B cell (primary cell): ENCODE measurements around the gene RARA. TPM values are rescaled to one million over a fixed set of nuclear protein-coding genes. Genes with fewer than 3 reads are reported as not detected.

Experiments used
- ATAC-seq: fragments of 200-7000 bp; cut with Tn5 transposase; one replicate; pipeline ENCODE4 v1.10.0; 2021; ENCODE audit warnings: low read depth, mild to moderate bottlenecking, moderate number of reproducible peaks, moderate library complexity
- CTCF ChIA-PET: fragments of 350-600 bp; sonication (Branson Sonifier 250); formaldehyde crosslinking; loops from one replicate; lab custom pipeline; 2021; ENCODE audit warnings: antibody characterized with exemption, inconsistent platforms; lab: Charles Lee
- POLR2A ChIA-PET: fragments of 350-600 bp; sonication (Branson Sonifier 250); formaldehyde crosslinking; loops from one replicate; lab custom pipeline; 2021; ENCODE audit warnings: antibody characterized with exemption; lab: Charles Lee
- DNase-seq: peaks from one replicate; pipeline ENCODE4 v3.0.0; 2013
- H2AFZ ChIP-seq: 2 replicates; pipeline ENCODE4 v1.6.1; 2012; ENCODE audit warnings: mild to moderate bottlenecking, low read depth, low read length; ENCODE audit not compliant: insufficient read depth, poor library complexity, severe bottlenecking
- H3K27ac ChIP-seq, 2 donors: 1 replicate in 1 of 2; 2 replicates in 1 of 2; pipeline ENCODE4 v1.5.1; 2012 to 2013; ENCODE audit warnings: low read length in 2 of 2, mild to moderate bottlenecking in 2 of 2, moderate library complexity in 1 of 2
- H3K27me3 ChIP-seq, 4 experiments: fragments of 200-600 bp in 1 of 4; sonication (generic) in 1 of 4; replicated peaks in 1 of 4; 1 replicate in 2 of 4; 2 replicates in 2 of 4; pipeline versions ENCODE4 v1.6.1 to v1.7.0; 2013 to 2016; ENCODE audit warnings: low read length in 3 of 4, mild to moderate bottlenecking in 2 of 4, mixed read lengths in 1 of 4, moderate library complexity in 1 of 4; ENCODE audit not compliant: insufficient read depth in 4 of 4, control insufficient read depth in 3 of 4; ENCODE audit errors: control extremely low read depth in 1 of 4
- H3K36me3 ChIP-seq, 2 experiments: replicated peaks in 1 of 2; 1 replicate in 1 of 2; 2 replicates in 1 of 2; pipeline versions ENCODE4 v1.6.1 to v1.7.1; 2013; ENCODE audit warnings: low read length in 1 of 2; ENCODE audit not compliant: insufficient read depth in 2 of 2, control insufficient read depth in 1 of 2; ENCODE audit errors: control extremely low read depth in 1 of 2, extremely low read depth in 1 of 2
- H3K4me1 ChIP-seq, 2 donors: fragments of 200-600 bp in 1 of 2; sonication (generic) in 1 of 2; 1 replicate in 1 of 2; 2 replicates in 1 of 2; pipeline versions ENCODE4 v1.5.1 to v1.6.1; 2013 to 2017; ENCODE audit warnings: low read length in 2 of 2; ENCODE audit not compliant: control insufficient read depth in 2 of 2, insufficient read depth in 2 of 2
- H3K4me2 ChIP-seq: replicated peaks from 2 replicates; pipeline ENCODE3; 2012; ENCODE audit warnings: mild to moderate bottlenecking, low read depth, low read length; ENCODE audit not compliant: poor library complexity, severe bottlenecking
- H3K4me3 ChIP-seq, 5 experiments: fragments of 200-600 bp in 1 of 5; sonication (generic) in 1 of 5; 1 replicate in 3 of 5; 2 replicates in 2 of 5; pipeline versions ENCODE4 v1.5.1 to v1.7.0; 2011 to 2016; ENCODE audit warnings: low read length in 4 of 5, mild to moderate bottlenecking in 4 of 5, low read depth in 2 of 5, control low read depth in 1 of 5, moderate library complexity in 1 of 5; ENCODE audit not compliant: insufficient read depth in 1 of 5; ENCODE audit errors: control extremely low read depth in 1 of 5, extremely low read depth in 1 of 5
- H3K79me2 ChIP-seq: fragments of 200-600 bp; sonication (generic); one replicate; pipeline ENCODE4 v1.6.0; 2016; ENCODE audit warnings: low read length; ENCODE audit not compliant: control insufficient read depth, insufficient read depth
- H3K9ac ChIP-seq: fragments of 200-600 bp; sonication (generic); 2 replicates; pipeline ENCODE4 v1.6.1; 2017; ENCODE audit warnings: mild to moderate bottlenecking, low read length, moderate library complexity
- H3K9me3 ChIP-seq, 3 donors: one replicate each; pipeline versions ENCODE4 v1.6.1 to v1.7.1; 2013; ENCODE audit warnings: low read length in 2 of 3; ENCODE audit not compliant: control insufficient read depth in 2 of 3, insufficient read depth in 1 of 3; ENCODE audit errors: control extremely low read depth in 1 of 3
- H4K20me1 ChIP-seq: 2 replicates; pipeline ENCODE4 v1.6.0; 2012; ENCODE audit warnings: mild to moderate bottlenecking, low read length; ENCODE audit not compliant: insufficient read depth, control insufficient read depth, poor library complexity, severe bottlenecking
- H3K27ac Mint-ChIP-seq: one replicate; pipeline ENCODE4 v1.8.0; 2021; ENCODE audit warnings: mixed read lengths
- H3K27me3 Mint-ChIP-seq: one replicate; pipeline ENCODE4 v1.8.0; 2021; ENCODE audit warnings: mixed read lengths
- H3K4me1 Mint-ChIP-seq: one replicate; pipeline ENCODE4 v1.8.0; 2021; ENCODE audit warnings: mixed read lengths
- H3K4me3 Mint-ChIP-seq: one replicate; pipeline ENCODE4 v1.8.0; 2021; ENCODE audit warnings: mixed read lengths
- H3K9me3 Mint-ChIP-seq: one replicate; pipeline ENCODE4 v1.8.0; 2022; ENCODE audit warnings: mixed read lengths; ENCODE audit not compliant: insufficient read depth
- EZH2 ChIP-seq: IDR thresholded peaks from 2 replicates; pipeline ENCODE4 v1.6.1; 2012; ENCODE audit warnings: borderline replicate concordance, low read depth, mild to moderate bottlenecking, moderate library complexity, low read length; ENCODE audit not compliant: insufficient read depth, poor library complexity, severe bottlenecking
- whole genome bisulfite sequencing: methylation state at CpG from one replicate; pipeline ENCODE4 v1.1.5; 2013; ENCODE audit warnings: missing lambda C conversion rate; ENCODE audit not compliant: insufficient coverage; 5-methylcytosine and 5-hydroxymethylcytosine counted together
- intact Hi-C: fragments of 100-400 bp; cut with micrococcal nuclease; formaldehyde crosslinking; loops from one replicate; pipeline ENCODE4 v1.10.0; 2022
- polyA plus RNA-seq: library from polyadenylated mRNA; depleted of rRNA; stranded (reverse); fragments of >200 nt; gene quantifications from 2 replicates; pipeline ENCODE4 v1.2.3, GENCODE V29; 2012
- total RNA-seq, 2 donors: library from RNA; stranded (reverse); fragments of 120-200 nt in 1 of 2; gene quantifications; 1 replicate in 1 of 2; 2 replicates in 1 of 2; pipeline versions ENCODE4 v1.2.3 to v1.2.4, GENCODE V29; 2013 to 2022
- TF ChIP-seq, protein P1 (sequence below): fragments of 200-600 bp; IDR thresholded peaks from one replicate; pipeline ENCODE4 v1.8.0; 2022; ENCODE audit warnings: antibody characterized with exemption, mild to moderate bottlenecking

Gene RARA
- total and polyA plus RNA-seq, 2 donors (not counting 1 experiment from before 2014, with no cell fraction given): 20.7 to 86.2 TPM

DNA sequence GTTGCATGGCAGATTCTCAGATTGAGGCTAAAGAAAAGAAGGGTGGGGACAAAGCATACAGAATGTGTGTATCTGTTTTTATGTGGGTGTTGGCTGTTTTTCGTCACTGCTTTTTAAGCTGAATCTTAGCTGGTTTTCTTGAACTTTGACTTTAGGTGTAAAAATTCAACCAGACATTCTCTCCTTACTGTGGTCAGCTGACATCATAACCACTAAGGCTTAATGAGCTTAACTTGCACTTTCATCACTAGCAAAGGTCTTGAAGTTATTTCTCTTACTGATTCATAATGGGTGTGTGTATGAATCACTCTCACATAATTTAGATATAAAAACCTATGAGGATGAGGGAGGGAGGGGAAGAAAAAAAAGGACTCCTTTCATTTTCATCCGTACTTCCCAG, 25.3 kb upstream of the RARA start:
- no peak overlapping the region for H3K27ac ChIP-seq
- no peak overlapping the region for H3K4me2 ChIP-seq

DNA sequence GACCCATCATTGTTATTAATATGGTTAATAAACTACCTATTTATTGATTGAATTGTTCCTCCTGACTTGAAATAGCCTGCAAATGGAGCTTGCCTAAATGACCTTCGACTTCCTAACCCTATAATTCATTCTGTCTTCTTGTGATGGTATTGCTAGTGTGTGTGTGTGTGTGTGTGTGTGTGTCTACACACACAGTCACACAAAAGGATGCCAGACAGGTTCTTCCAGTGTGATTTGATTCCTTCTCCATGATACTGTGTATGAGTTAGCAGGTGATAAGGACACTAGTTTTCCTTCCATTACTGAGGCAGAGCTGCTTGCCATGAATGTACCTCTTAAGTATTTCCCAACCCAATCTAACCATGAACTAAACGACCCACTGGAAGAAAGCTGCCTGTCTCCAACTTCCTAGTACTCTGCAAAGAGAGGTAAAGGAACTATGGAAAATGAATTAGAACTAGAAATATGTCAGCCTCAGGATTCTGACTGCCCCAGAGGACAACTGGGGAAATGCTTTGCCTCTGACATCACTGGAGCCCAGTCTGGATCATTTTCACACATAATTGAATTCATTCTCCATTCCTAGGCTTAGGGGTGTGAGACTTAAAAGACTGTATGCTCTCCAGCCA, 24.8 kb upstream of the RARA start:
- no peaks in the 10 kb centered on the region for H4K20me1 ChIP-seq
- peaks cover 9 to 11% of the 10 kb centered on the region in 2 donors for H3K4me1 ChIP-seq
- H3K79me2 ChIP-seq: no peaks in the 10 kb centered on the region
- H3K36me3 ChIP-seq: peaks cover 0 to 26% of the 10 kb centered on the region in 2 experiments
- H3K27ac Mint-ChIP-seq: peak overlapping the region; percentile 33
- H3K4me1 Mint-ChIP-seq: peaks cover 15% of the 10 kb centered on the region
- no peaks in the 10 kb centered on the region for H3K9me3 Mint-ChIP-seq
- ATAC-seq (no peak), DNase-seq (no peak)
- H3K9me3 ChIP-seq: no peaks in the 10 kb centered on the region
- H3K27me3 Mint-ChIP-seq: no peaks in the 10 kb centered on the region
- ChIA-PET POLR2A (interaction anchor here (0.6 kb wide), 1 partner anchor 114 kb away, joined by 3 read pairs; no protein-coding TSS in a partner anchor), CTCF (interaction anchor here (0.6 to 1.7 kb wide), 5 partner anchors 15 to 258 kb away, joined by 3 to 4 read pairs (median 4); no protein-coding TSS in a partner anchor)
- WGBS: no CpG with 5 or more reads among the region's 2 CpGs
- no peak overlapping the region for H3K4me3 ChIP-seq
- H3K27me3 ChIP-seq: no peaks in the 10 kb centered on the region
- TF ChIP-seq, protein P1, sequence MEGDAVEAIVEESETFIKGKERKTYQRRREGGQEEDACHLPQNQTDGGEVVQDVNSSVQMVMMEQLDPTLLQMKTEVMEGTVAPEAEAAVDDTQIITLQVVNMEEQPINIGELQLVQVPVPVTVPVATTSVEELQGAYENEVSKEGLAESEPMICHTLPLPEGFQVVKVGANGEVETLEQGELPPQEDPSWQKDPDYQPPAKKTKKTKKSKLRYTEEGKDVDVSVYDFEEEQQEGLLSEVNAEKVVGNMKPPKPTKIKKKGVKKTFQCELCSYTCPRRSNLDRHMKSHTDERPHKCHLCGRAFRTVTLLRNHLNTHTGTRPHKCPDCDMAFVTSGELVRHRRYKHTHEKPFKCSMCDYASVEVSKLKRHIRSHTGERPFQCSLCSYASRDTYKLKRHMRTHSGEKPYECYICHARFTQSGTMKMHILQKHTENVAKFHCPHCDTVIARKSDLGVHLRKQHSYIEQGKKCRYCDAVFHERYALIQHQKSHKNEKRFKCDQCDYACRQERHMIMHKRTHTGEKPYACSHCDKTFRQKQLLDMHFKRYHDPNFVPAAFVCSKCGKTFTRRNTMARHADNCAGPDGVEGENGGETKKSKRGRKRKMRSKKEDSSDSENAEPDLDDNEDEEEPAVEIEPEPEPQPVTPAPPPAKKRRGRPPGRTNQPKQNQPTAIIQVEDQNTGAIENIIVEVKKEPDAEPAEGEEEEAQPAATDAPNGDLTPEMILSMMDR: no peak
- no peak for TF ChIP-seq EZH2
- H3K4me3 Mint-ChIP-seq: no peak overlapping the region
- H2AFZ ChIP-seq: no peak overlapping the region
- no peak overlapping the region for H3K27ac ChIP-seq
- no peak overlapping the region for H3K9ac ChIP-seq
- H3K4me2 ChIP-seq: no peak overlapping the region
- intact Hi-C loops: no loop called here

More for the DNA sequence above, 25.3 kb upstream of the RARA start:
- no CpG with 5 or more reads among the region's 2 CpGs for WGBS
- POLR2A ChIA-PET: no interaction called here
- peaks cover 12% of the 10 kb centered on the region for H3K4me1 Mint-ChIP-seq
- H3K27ac Mint-ChIP-seq: no peak overlapping the region
- Histone ChIP-seq H3K4me1 (peaks cover 9 to 11% of the 10 kb centered on the region in 2 donors), H3K9ac (no peak overlapping the region), H3K36me3 (peaks cover 0 to 30% of the 10 kb centered on the region in 2 experiments), H3K9me3 (no peaks in the 10 kb centered on the region), H3K27me3 (no peaks in the 10 kb centered on the region), H2AFZ (no peak overlapping the region), H3K79me2 (no peaks in the 10 kb centered on the region), H4K20me1 (no peaks in the 10 kb centered on the region), H3K4me3 (no peak overlapping the region)
- DNase-seq (no peak), ATAC-seq (no peak)
- H3K4me3 Mint-ChIP-seq: no peak overlapping the region
- no peaks in the 10 kb centered on the region for H3K9me3 Mint-ChIP-seq
- CTCF ChIA-PET: interaction anchor here (1.0 to 1.7 kb wide), 5 partner anchors 16 to 1364 kb away, joined by 3 to 4 read pairs (median 3); no protein-coding TSS in a partner anchor
- no peaks in the 10 kb centered on the region for H3K27me3 Mint-ChIP-seq
- intact Hi-C loops: no loop called here
- TF ChIP-seq EZH2: no peak
- TF ChIP-seq, protein P1: no peak
